Measurements from ENCODE around the gene PCYT1A. TPM values are rescaled to one million over a fixed set of nuclear protein-coding genes. Genes with fewer than 3 reads are reported as not detected.

Gene PCYT1A
- total and polyA plus RNA-seq, 2 of the 13 experiments (the other 11 are each of a cell fraction or from before 2014, with no cell fraction given): 26.4 to 45.3 TPM

DNA sequence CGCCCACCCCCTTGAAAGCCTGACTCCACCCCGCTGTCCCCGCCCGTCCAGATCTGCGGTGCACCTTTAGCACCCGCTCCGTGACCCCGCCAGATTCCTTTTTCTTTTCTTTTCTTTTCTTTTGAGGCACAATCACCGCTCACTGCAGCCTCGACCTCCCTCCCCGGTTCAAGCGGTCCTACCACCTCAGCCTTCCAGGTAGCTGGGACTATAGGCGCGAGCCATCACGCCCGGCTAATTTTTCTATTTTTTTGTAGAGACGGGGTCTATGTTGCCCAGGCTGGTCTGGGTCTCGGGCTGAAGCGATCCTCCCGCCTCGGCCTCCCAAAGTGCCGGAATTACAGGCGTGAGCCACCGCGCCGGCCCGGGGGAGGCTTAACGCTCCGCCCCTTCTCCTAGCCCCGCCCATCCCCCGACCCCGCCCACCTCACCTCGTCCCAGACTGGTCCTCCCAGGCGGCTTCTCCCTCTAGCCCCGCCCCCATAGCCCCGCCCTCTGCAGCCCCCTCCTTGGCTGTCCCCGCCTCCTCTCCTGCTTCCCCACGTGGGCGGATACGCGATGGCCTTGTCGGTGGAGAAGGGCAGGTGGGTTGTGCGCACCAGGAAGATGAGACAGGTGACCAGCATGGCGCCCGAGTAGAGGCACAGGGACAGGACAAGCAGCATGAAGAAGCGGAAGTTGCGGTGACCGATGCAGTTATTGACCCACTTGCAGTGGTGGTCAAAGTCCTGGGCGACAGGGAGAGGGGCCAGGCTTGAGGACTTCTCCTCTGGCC lies 79.5 kb downstream of the PCYT1A start:
- no peak overlapping the region for H2AFZ ChIP-seq (ENCODE audit: low read length)
- H3K9me3 ChIP-seq (ENCODE audit: low read length): no peaks in the 10 kb centered on the region
- in situ Hi-C loops (cut with HindIII; ENCODE audit: extremely low pct_ligation_motif_present, low pct_unique_long_range_greater_than_20kb) (no loop called here), intact Hi-C loops (cut with micrococcal nuclease; ENCODE audit: unreplicated experiment) (no loop called here)
- no peak overlapping the region for H3K27ac ChIP-seq (ENCODE audit: extremely low read length, insufficient read depth, low read length)
- ATAC-seq (peak; percentile 50), FAIRE-seq (no peak), DNase-seq (ENCODE audit: low spot score) (no peak)
- BruUV-seq (replicated peaks): no TSS peak
- H4K20me1 ChIP-seq (ENCODE audit: insufficient read depth, low read length): no peaks in the 10 kb centered on the region
- H3K4me3 ChIP-seq (replicated peaks in 1 of 3; ENCODE audit: insufficient read depth in 1 of 3, low read depth in 2 of 3, low read length in 3 of 3): no peak overlapping the region
- no peaks in the 10 kb centered on the region for H3K79me2 ChIP-seq (ENCODE audit: insufficient read depth, low read length)
- no peak overlapping the region for H3K9ac ChIP-seq (ENCODE audit: insufficient read depth, low read depth, low read length)
- 73% methylated on average over 45 of the region's 49 CpGs for WGBS (ENCODE audit: low lambda C conversion rate)
- CTCF ChIA-PET (ENCODE audit: low intra/inter-chr PET ratio, low total read pairs): no interaction called here
- peak overlapping the region; percentile 57 for H3K4me2 ChIP-seq (ENCODE audit: low read depth, low read length)
- POLR2A ChIA-PET: no interaction called here
- H3K27me3 ChIP-seq (ENCODE audit: control insufficient read depth in 1 of 2, insufficient read depth in 2 of 2, low read length in 2 of 2): peaks cover 3 to 7% of the 10 kb centered on the region in 2 experiments; a peak in 2 of 5 replicates
- H3K4me1 ChIP-seq (ENCODE audit: insufficient read depth, low read length): peaks cover 67% of the 10 kb centered on the region
- H3K36me3 ChIP-seq (replicated peaks in 1 of 2; ENCODE audit: control insufficient read depth in 1 of 2, insufficient read depth in 2 of 2, low read length in 2 of 2): no peaks in the 10 kb centered on the region
- TF ChIP-seq SMAD9 (CRISPR knock-in tag; IDR thresholded peaks at IDR 0.05): no peak
- TF ChIP-seq ETV5 (CRISPR knock-in tag; IDR thresholded peaks at IDR 0.05; ENCODE audit: borderline replicate concordance): peak; percentile 46; the same call in 1 of the 2 replicates
- TF ChIP-seq, protein P1, sequence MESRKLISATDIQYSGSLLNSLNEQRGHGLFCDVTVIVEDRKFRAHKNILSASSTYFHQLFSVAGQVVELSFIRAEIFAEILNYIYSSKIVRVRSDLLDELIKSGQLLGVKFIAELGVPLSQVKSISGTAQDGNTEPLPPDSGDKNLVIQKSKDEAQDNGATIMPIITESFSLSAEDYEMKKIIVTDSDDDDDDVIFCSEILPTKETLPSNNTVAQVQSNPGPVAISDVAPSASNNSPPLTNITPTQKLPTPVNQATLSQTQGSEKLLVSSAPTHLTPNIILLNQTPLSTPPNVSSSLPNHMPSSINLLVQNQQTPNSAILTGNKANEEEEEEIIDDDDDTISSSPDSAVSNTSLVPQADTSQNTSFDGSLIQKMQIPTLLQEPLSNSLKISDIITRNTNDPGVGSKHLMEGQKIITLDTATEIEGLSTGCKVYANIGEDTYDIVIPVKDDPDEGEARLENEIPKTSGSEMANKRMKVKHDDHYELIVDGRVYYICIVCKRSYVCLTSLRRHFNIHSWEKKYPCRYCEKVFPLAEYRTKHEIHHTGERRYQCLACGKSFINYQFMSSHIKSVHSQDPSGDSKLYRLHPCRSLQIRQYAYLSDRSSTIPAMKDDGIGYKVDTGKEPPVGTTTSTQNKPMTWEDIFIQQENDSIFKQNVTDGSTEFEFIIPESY (CRISPR knock-in tag; IDR thresholded peaks at IDR 0.05): peak; percentile 40; the same call in 1 of the 2 replicates
- no peak for TF ChIP-seq ADNP (CRISPR knock-in tag; IDR thresholded peaks at IDR 0.05)
- TF ChIP-seq, protein P2, sequence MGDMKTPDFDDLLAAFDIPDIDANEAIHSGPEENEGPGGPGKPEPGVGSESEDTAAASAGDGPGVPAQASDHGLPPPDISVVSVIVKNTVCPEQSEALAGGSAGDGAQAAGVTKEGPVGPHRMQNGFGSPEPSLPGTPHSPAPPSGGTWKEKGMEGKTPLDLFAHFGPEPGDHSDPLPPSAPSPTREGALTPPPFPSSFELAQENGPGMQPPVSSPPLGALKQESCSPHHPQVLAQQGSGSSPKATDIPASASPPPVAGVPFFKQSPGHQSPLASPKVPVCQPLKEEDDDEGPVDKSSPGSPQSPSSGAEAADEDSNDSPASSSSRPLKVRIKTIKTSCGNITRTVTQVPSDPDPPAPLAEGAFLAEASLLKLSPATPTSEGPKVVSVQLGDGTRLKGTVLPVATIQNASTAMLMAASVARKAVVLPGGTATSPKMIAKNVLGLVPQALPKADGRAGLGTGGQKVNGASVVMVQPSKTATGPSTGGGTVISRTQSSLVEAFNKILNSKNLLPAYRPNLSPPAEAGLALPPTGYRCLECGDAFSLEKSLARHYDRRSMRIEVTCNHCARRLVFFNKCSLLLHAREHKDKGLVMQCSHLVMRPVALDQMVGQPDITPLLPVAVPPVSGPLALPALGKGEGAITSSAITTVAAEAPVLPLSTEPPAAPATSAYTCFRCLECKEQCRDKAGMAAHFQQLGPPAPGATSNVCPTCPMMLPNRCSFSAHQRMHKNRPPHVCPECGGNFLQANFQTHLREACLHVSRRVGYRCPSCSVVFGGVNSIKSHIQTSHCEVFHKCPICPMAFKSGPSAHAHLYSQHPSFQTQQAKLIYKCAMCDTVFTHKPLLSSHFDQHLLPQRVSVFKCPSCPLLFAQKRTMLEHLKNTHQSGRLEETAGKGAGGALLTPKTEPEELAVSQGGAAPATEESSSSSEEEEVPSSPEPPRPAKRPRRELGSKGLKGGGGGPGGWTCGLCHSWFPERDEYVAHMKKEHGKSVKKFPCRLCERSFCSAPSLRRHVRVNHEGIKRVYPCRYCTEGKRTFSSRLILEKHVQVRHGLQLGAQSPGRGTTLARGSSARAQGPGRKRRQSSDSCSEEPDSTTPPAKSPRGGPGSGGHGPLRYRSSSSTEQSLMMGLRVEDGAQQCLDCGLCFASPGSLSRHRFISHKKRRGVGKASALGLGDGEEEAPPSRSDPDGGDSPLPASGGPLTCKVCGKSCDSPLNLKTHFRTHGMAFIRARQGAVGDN (CRISPR knock-in tag; IDR thresholded peaks at IDR 0.05): peak; percentile 53; the same call in 1 of the 2 replicates
- TF ChIP-seq, protein P3, sequence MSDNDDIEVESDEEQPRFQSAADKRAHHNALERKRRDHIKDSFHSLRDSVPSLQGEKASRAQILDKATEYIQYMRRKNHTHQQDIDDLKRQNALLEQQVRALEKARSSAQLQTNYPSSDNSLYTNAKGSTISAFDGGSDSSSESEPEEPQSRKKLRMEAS (IDR thresholded peaks at IDR 0.05): peak; percentile 31; the same call in 1 of the 2 replicates
- TF ChIP-seq HNF4A (CRISPR knock-in tag; IDR thresholded peaks at IDR 0.05): peak; percentile 39
- TF ChIP-seq ZNF720 (CRISPR knock-in tag; IDR thresholded peaks at IDR 0.05): no peak
- no peak for TF ChIP-seq ZBTB3 (CRISPR knock-in tag; IDR thresholded peaks at IDR 0.05; ENCODE audit: borderline replicate concordance, low read depth)
- TF ChIP-seq LCORL (IDR thresholded peaks at IDR 0.05): no peak
- TF ChIP-seq LCORL (CRISPR knock-in tag; IDR thresholded peaks at IDR 0.05): peak; percentile 55; the same call in 1 of the 2 replicates
- 0 out of 2 replicates have a peak, but pooled peaks have one; percentile 9 for TF ChIP-seq ZFX (CRISPR knock-in tag; IDR thresholded peaks at IDR 0.05; ENCODE audit: low read depth)
- no peak for TF ChIP-seq SP1 (IDR thresholded peaks at IDR 0.05)
- TF ChIP-seq SP1 (CRISPR knock-in tag; IDR thresholded peaks at IDR 0.05): 0 out of 2 replicates have a peak, but pooled peaks have one; percentile 18
- 0 out of 2 replicates have a peak, but pooled peaks have one; percentile 16 for TF ChIP-seq HNF4G (IDR thresholded peaks at IDR 0.05; ENCODE audit: borderline replicate concordance, low read depth, low read length)
- TF ChIP-seq HNF4G (CRISPR knock-in tag; IDR thresholded peaks at IDR 0.05; ENCODE audit: borderline replicate concordance, low read depth): no peak
- TF ChIP-seq HOXA3 (CRISPR knock-in tag; IDR thresholded peaks at IDR 0.05): peak; percentile 64
- TF ChIP-seq ZNF629 (CRISPR knock-in tag; conservative IDR thresholded peaks at IDR 0.05): peak; percentile 39
- peak; percentile 95 for TF ChIP-seq ZBTB38 (CRISPR knock-in tag; IDR thresholded peaks at IDR 0.05)
- TF ChIP-seq GABPB1 (CRISPR knock-in tag; IDR thresholded peaks at IDR 0.05): peak; percentile 51
